Upper lobe of right lung (tissue), 1 donor: Measurements from ENCODE around the gene MAGI2. TPM values are rescaled to one million over a fixed set of nuclear protein-coding genes. Genes with fewer than 3 reads are reported as not detected.

Experiments used
- ATAC-seq: fragments of 200-7000 bp; cut with Tn5 transposase; one replicate; pipeline ENCODE4 v1.9.1; 2020; ENCODE audit warnings: mild to moderate bottlenecking, moderate library complexity
- DNase-seq: peaks from one replicate; pipeline ENCODE4 v3.0.0-alpha.2; 2020
- H3K27ac ChIP-seq: fragments of 200-600 bp; one replicate; pipeline ENCODE4 v1.8.0; 2022
- H3K27me3 ChIP-seq: fragments of 200-600 bp; one replicate; pipeline ENCODE4 v1.8.0; 2022; ENCODE audit warnings: mild to moderate bottlenecking
- H3K36me3 ChIP-seq: fragments of 200-600 bp; one replicate; pipeline ENCODE4 v1.8.0; 2022
- H3K4me1 ChIP-seq: fragments of 200-600 bp; one replicate; pipeline ENCODE4 v1.8.0; 2022
- H3K4me3 ChIP-seq: fragments of 200-600 bp; one replicate; pipeline ENCODE4 v1.8.0; 2022; ENCODE audit warnings: mild to moderate bottlenecking
- H3K9me3 ChIP-seq: fragments of 200-600 bp; one replicate; pipeline ENCODE4 v1.8.0; 2022
- CTCF ChIP-seq: fragments of 200-600 bp; IDR thresholded peaks from one replicate; pipeline ENCODE4 v1.8.0; 2022; ENCODE audit warnings: antibody characterized with exemption
- intact Hi-C: fragments of 100-400 bp; cut with DNase I; formaldehyde crosslinking; loops from one replicate; pipeline ENCODE4 v1.11.0; 2022
- total RNA-seq: library from RNA; stranded (reverse); fragmentation: NEBNext Ultra II Directional; extraction: Animal tissue kit (Norgen Biotek cat#: 25700); gene quantifications from one replicate; pipeline ENCODE4 v1.2.1, GENCODE V29; 2021
- donor health status: DM: no; HTN: yes; CAD: no; lungs with severe emphysema.

The MAGI2 gene
- total RNA-seq, 1 donor from 2014 or later, result 12.8 TPM

DNA sequence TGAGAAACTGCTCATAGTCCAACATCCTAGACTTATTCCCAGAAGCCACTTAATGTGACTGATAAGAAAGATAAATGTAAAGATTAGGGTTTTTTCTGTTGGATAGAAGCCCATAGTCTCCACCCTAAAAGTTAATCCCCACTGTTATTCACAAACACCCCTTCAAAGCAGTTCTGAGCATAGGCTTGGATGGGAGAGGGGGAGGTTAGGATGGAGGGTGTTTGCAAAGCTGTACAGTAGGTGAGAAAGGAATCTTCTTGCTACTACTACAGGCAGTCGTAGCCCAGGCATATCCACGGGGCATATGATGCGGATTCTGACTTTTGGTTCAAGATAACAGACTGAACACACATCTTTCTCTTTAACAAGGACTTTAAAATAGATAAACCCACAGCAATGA, 1119.0 kb downstream of the MAGI2 start:
- H3K27me3 ChIP-seq, result no peaks in the 10 kb centered on the region
- H3K4me1 ChIP-seq, result peaks cover 4% of the 10 kb centered on the region

DNA sequence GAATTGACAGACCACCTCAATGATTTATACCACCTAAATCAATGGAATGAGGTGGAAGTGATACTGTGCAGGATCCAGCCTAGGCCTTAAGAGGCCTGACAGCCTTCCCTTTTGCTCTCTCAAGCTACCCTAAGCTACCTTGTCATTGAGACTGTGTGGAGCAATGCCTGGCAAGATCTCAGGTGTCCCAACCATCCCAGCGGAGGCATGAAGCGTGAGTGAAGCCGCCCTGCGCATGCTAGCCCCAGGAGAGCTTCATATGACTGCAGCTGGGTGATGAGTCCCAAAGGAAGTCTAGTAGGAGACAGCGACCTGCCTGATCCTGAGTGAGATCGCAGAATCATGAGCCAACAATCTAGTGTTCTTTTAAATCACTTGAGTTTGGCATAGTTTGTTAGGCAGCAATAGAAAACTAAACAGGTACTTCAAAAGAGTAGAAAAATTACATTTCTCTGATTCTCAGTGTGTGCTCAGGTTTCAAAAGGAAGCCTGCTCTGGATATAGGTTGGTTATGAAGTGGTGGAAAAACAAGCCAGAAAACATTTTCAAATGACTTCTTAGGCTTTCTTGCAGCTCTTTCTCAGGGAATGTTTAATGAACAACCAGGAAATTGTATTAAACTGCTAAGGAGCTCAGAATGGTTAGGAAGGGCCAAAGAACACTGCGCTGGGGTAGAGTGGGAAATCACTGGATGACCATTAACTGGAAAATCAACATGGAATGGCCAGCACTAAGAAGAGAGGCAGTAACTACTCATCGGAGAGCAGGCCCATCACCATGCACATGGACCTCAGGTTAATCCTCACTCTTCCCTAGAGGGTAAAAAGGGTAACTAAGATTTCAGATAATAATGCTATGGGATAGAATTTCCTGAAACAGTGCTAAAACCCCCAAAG, 1119.7 kb downstream of the MAGI2 start:
- ATAC-seq (peak; percentile 83), DNase-seq (no peak)
- intact Hi-C loops, result no loop called here
- Histone ChIP-seq H3K4me1 (peaks cover 4% of the 10 kb centered on the region), H3K36me3 (no peaks in the 10 kb centered on the region), H3K4me3 (no peak overlapping the region), H3K27ac (no peak overlapping the region), H3K9me3 (no peaks in the 10 kb centered on the region), H3K27me3 (no peaks in the 10 kb centered on the region)
- no peak for TF ChIP-seq CTCF

More for the DNA sequence above, 1119.0 kb downstream of the MAGI2 start:
- ATAC-seq (no peak), DNase-seq (no peak)
- no peak for TF ChIP-seq CTCF
- H3K4me3 ChIP-seq, result no peak overlapping the region
- H3K27ac ChIP-seq, result no peak overlapping the region
- H3K36me3 ChIP-seq, result no peaks in the 10 kb centered on the region
- intact Hi-C loops, result no loop called here
- H3K9me3 ChIP-seq, result no peaks in the 10 kb centered on the region

GRCh38 chr7:78329001-78329655, 1124.3 kb downstream of the MAGI2 start:
- no peak for TF ChIP-seq CTCF
- DNase-seq, result no peak

GRCh38 chr7:78327718-78328117, 1125.7 kb downstream of the MAGI2 start:
- no peak overlapping the region for H3K27ac ChIP-seq
- ATAC-seq (no peak), DNase-seq (no peak)
- no peaks in the 10 kb centered on the region for H3K9me3 ChIP-seq
- H3K4me3 ChIP-seq, result no peak overlapping the region
- TF ChIP-seq CTCF, result no peak
- no peaks in the 10 kb centered on the region for H3K27me3 ChIP-seq
- intact Hi-C loops, result no loop called here
- no peaks in the 10 kb centered on the region for H3K4me1 ChIP-seq
- H3K36me3 ChIP-seq, result no peaks in the 10 kb centered on the region

More at GRCh38 chr7:78329001-78329655, 1124.3 kb downstream of the MAGI2 start:
- H3K27ac ChIP-seq, result no peak overlapping the region
- ATAC-seq, result no peak
- no peak overlapping the region for H3K4me3 ChIP-seq
- intact Hi-C loops, result no loop called here
- H3K4me1 ChIP-seq, result no peaks in the 10 kb centered on the region
- no peaks in the 10 kb centered on the region for H3K27me3 ChIP-seq
- no peaks in the 10 kb centered on the region for H3K36me3 ChIP-seq
- no peaks in the 10 kb centered on the region for H3K9me3 ChIP-seq

- DNase-seq (no peak), ATAC-seq (peak; percentile 25)
- no peaks in the 10 kb centered on the region for H3K4me1 ChIP-seq
- H3K36me3 ChIP-seq, result no peaks in the 10 kb centered on the region
- H3K27me3 ChIP-seq, result no peaks in the 10 kb centered on the region
- no peaks in the 10 kb centered on the region for H3K9me3 ChIP-seq
- TF ChIP-seq CTCF, result no peak
- H3K27ac ChIP-seq, result no peak overlapping the region
- intact Hi-C loops, result no loop called here
- no peak overlapping the region for H3K4me3 ChIP-seq
These were observed 1126.6 kb downstream of the MAGI2 start for GRCh38 chr7:78326876-78327275.
